HG03045 (cell line): ENCODE measurements around the gene TMEM14A.
"Not testable (repeated sequence)": the region's sequence is repeated elsewhere in the genome, so short reads cannot be mapped to it uniquely, and the experiment has no call there.

Experiments
- ATAC-seq: cut with Tn5 transposase; IDR thresholded peaks from one replicate; pipeline ENCODE4 v1.9.1; 2021; ENCODE audit warnings: mild to moderate bottlenecking, moderate library complexity; ENCODE audit not compliant: unreplicated experiment

Gene TMEM14A

GRCh38 chr6:52693773-52694172 is 22.9 kb downstream of the TMEM14A start:
- no peak for ATAC-seq

DNA sequence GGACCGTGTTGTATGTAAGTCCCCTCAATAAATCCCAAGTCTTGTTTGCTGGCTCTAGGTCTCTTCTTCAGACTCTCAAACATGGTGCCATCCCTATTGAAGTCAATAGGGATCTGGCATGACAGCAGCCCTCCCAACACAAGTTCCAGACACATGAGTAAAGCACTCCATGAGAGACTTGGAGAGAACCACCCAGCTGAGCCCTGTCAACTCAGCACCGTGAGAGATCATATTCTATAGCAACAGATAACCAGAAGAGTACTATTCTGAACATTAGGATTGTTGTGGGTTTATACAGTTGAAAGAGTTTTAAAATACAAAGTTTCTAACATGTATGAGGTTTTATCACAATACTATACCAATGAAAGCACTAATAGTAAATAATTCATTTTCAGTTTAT is 23.5 kb downstream of the TMEM14A start:
- ATAC-seq, result no peak

GRCh38 chr6:52696418-52696817 is 25.5 kb downstream of the TMEM14A start:
- no peak for ATAC-seq

- ATAC-seq, result no peak
Measured at GRCh38 chr6:52697903-52698302, 27.0 kb downstream of the TMEM14A start.

DNA sequence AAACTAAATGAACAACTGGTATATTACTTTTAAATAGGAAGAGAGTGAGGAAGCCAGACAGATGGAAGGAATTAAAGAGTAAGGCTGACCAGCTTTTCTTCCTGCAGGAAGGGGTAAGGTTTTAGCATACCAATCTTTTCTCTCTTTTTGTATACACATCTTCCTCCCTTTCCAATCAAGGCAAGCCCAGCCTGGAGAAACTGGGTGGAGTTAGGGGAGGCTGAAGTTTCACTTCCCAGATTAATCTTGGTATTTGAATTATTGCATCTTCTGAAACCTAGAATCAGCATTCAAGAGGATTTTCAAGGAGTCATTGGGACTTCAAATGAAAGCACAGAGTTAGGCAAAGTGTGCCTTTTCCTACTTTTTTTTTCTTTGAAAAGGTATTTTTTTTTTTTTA is 33.1 kb downstream of the TMEM14A start:
- no peak for ATAC-seq

DNA sequence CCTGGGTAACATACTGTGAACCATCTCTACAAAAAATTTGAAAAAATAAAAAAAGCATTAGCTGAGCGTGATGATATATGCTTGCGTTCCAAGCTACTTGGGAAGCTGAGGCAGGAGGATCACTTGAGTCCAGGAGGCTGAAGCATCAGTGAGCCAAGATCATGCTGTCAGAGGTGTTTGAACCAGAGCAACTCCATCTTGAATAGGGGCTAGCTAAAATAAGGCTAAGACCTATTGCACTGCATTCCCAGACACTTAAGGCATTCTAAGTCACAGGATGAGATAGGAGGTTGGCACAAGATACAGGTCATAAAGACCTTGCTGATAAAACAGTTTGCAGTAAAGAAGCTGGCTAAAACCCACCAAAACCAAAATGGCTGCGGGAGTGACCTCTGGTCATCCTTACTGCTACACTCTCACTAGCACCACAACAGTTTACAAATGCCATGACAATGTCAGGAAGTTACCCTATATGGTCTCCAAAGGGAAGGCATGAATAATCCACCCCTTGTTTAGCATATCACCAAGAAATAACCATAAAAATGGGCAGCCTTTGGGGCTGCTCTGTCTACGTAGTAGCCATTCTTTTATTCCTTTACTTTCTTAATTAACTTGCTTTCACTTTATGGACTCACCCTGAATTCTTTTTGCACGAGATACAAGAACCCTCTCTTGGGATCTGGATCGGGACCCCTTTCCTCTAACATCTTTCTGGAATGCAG is 34.0 kb downstream of the TMEM14A start:
- ATAC-seq, result not testable (repeated sequence)

GRCh38 chr6:52706001-52706400 is 35.1 kb downstream of the TMEM14A start:
- no peak for ATAC-seq

DNA sequence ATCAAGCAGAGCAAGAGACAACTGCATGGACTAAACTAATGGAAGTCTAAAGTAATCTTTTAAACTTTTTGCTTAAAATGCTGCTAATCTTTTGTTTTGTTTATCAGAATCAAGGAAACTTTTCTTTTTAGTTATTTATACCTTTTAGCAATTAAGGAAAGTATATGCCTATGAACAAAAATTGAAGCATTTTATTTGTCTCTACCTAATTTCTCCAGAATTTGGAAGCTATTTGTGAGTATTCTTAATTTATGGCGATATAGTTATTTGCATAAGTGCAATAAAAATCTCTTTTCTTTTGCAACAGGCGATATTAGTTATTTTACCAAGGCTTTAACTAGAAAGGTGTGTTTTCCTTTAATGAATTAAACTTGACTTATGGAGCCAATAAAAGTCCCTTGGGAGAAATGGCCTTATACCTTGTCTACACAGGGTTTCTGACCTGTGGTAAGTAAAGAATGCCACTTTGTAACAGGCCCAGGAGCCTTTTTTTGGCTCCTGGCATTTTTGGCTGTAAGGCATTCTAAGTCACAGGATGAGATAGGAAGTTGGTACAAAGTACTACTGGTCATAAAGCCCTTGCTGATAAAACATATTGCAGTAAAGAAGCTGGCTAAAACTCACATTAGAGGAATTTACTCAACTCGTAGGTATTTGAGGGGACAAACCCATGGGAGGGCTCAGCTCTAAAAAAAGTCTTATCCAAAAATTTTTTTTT is 37.2 kb downstream of the TMEM14A start:
- no peak for ATAC-seq

GRCh38 chr6:52712136-52712535 is 41.2 kb downstream of the TMEM14A start:
- no peak for ATAC-seq

GRCh38 chr6:52714761-52715160 is 43.8 kb downstream of the TMEM14A start:
- not testable (repeated sequence) for ATAC-seq

- no peak for ATAC-seq
Measured at GRCh38 chr6:52718550-52718949, 47.6 kb downstream of the TMEM14A start.

DNA sequence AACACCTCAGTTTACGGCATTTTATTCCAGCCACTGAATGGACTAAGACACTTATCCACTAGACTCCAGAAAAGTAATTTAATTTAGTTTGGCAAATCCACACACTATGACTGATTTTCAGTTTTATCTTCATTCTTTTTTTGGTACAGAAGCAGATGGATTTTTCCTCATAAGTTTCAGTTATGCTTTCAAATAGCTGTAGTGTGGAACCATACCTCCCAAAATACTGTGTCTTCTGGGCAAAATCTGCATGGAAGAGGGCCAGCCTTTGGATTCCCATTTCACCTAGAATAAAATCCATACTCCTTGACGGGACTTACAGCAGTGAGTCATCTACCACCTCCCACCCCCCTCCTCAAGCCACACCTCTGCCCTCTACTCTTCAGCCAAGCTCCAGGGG is 49.4 kb downstream of the TMEM14A start:
- no peak for ATAC-seq

GRCh38 chr6:52724042-52724405 is 53.1 kb downstream of the TMEM14A start:
- no peak for ATAC-seq

GRCh38 chr6:52724406-52725121 is 53.7 kb downstream of the TMEM14A start:
- ATAC-seq, result peak; percentile 98

- ATAC-seq, result no peak
Measured at GRCh38 chr6:52725143-52725534, 54.2 kb downstream of the TMEM14A start.

- ATAC-seq, result no peak
Measured at GRCh38 chr6:52725535-52726192, 54.8 kb downstream of the TMEM14A start.

GRCh38 chr6:52726193-52726542 is 55.3 kb downstream of the TMEM14A start:
- ATAC-seq, result no peak

DNA sequence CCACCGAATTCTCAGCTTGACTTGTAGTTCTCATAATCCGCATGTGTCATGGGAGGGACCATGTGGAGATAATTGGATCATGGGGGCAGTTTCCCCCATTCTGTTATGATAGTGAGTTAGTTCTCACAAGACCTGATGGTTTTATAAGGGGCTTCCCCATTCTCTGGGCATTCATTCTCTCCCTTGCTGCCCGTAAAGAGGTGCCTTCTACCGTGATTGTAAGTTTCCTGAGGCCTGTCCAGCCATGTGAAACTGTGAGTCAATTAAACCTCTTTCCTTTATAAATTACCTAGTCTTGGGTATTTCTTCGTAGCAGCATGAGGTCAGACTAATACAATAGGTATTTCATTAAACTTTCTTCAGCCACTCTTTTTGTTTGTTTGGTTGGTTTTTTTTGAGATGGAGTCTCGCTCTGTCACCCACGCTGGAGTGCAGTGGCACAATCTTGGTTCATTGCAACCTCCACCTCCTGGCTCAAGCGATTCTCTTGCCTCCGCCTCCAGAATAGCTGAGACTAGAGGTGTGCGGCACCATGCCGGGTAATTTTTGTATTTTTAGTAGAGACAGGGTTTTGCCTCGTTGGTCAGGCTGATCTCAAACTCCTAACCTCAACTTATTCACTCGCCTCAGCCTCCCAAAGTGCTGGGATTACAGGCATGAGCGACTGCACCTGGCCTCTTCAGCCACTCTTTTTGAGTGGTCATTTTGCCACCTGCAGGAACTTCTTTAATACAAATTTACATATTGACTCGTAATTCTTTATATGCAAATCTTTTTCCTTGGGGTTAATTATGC is 56.0 kb downstream of the TMEM14A start:
- ATAC-seq, result no peak

- no peak for ATAC-seq
Measured at GRCh38 chr6:52727908-52728307, 57.0 kb downstream of the TMEM14A start.

DNA sequence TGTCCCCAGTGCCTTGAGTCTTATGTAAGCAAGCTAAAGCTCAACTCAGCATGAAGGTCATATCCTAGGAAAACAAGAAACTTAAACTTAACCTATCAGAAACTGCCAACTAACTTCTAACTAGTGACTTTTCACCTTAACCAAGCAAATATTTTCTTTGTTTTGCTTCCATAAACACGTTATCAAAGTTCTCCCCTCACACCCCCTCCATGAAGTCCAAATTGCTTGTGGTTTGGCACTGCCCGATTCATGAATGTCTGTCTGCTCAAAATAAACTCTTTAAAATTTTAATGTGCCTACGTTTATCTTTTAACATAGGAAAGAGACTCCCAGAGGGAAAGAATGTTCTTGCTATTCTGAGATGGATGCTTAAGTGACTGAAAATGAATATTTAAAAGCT is 57.5 kb downstream of the TMEM14A start:
- ATAC-seq, result no peak

- ATAC-seq, result no peak
Measured at GRCh38 chr6:52729576-52729975, 58.7 kb downstream of the TMEM14A start.
